ENCODE measurements around the gene SIN3B.

SIN3B gene

GRCh38 chr19:16829822-16830289, 658 bp downstream of the SIN3B start:
- DNase-seq: no peak

- DNase-seq: no peak
Measured at GRCh38 chr19:16830679-16831078, 1.5 kb downstream of the SIN3B start.

- DNase-seq: no peak
Measured at GRCh38 chr19:16831531-16831930, 2.3 kb downstream of the SIN3B start.

- DNase-seq: no peak
Measured at GRCh38 chr19:16834747-16835146, 5.5 kb downstream of the SIN3B start.

GRCh38 chr19:16836115-16837034, 7.2 kb downstream of the SIN3B start:
- no peak for DNase-seq

- DNase-seq: no peak
Measured at GRCh38 chr19:16837035-16837362, 7.8 kb downstream of the SIN3B start.

GRCh38 chr19:16841391-16841926, 12.3 kb downstream of the SIN3B start:
- no peak for DNase-seq

- no peak for DNase-seq
Measured at GRCh38 chr19:16846901-16847300, 17.7 kb downstream of the SIN3B start.

GRCh38 chr19:16847430-16847829, 18.2 kb downstream of the SIN3B start:
- no peak for DNase-seq

- DNase-seq: no peak
Measured at GRCh38 chr19:16849168-16849567, 20.0 kb downstream of the SIN3B start.

- DNase-seq: no peak
Measured at GRCh38 chr19:16850133-16850532, 20.9 kb downstream of the SIN3B start.

- DNase-seq: no peak
Measured at GRCh38 chr19:16851031-16851712, 22.0 kb downstream of the SIN3B start.

GRCh38 chr19:16853066-16853465, 23.9 kb downstream of the SIN3B start:
- no peak for DNase-seq

- DNase-seq: no peak
Measured at GRCh38 chr19:16856091-16856490, 26.9 kb downstream of the SIN3B start.

- DNase-seq: no peak
Measured at GRCh38 chr19:16859626-16860025, 30.4 kb downstream of the SIN3B start.

- no peak for DNase-seq
Measured at GRCh38 chr19:16860118-16860517, 30.9 kb downstream of the SIN3B start.

GRCh38 chr19:16861011-16861410, 31.8 kb downstream of the SIN3B start:
- no peak for DNase-seq

GRCh38 chr19:16861834-16862233, 32.6 kb downstream of the SIN3B start:
- no peak for DNase-seq

- no peak for DNase-seq
Measured at GRCh38 chr19:16862826-16863415, 33.7 kb downstream of the SIN3B start.

GRCh38 chr19:16867211-16867610, 38.0 kb downstream of the SIN3B start:
- no peak for DNase-seq

GRCh38 chr19:16868423-16869130, 39.4 kb downstream of the SIN3B start:
- no peak for DNase-seq

- no peak for DNase-seq
Measured at GRCh38 chr19:16869331-16869972, 40.3 kb downstream of the SIN3B start.
